Right forelimb (tissue), 1 donor: ENCODE measurements around the gene ARL3.

Experiments
- DNase-seq: peaks from one replicate; pipeline ENCODE4 v3.0.0-alpha.2; 2018

Gene ARL3

GRCh38 chr10:102633287-102633686 is 80.9 kb downstream of the ARL3 start:
- DNase-seq: no peak

GRCh38 chr10:102632394-102633111 is 81.6 kb downstream of the ARL3 start:
- DNase-seq: peak; percentile 83

- no peak for DNase-seq
Observed at GRCh38 chr10:102631525-102632393, 82.4 kb downstream of the ARL3 start.

- no peak for DNase-seq
Observed at GRCh38 chr10:102630663-102631062, 83.5 kb downstream of the ARL3 start.

GRCh38 chr10:102629661-102630614 is 84.3 kb downstream of the ARL3 start:
- peak; percentile 72 for DNase-seq

GRCh38 chr10:102628451-102628911 is 85.7 kb downstream of the ARL3 start:
- no peak for DNase-seq

- DNase-seq: no peak
Observed at GRCh38 chr10:102627736-102628293, 86.4 kb downstream of the ARL3 start.

GRCh38 chr10:102627291-102627735 is 86.9 kb downstream of the ARL3 start:
- no peak for DNase-seq

- DNase-seq: no peak
Observed at GRCh38 chr10:102626026-102626685, 88.0 kb downstream of the ARL3 start.

GRCh38 chr10:102624751-102625645 is 89.2 kb downstream of the ARL3 start:
- no peak for DNase-seq

GRCh38 chr10:102624094-102624493 is 90.1 kb downstream of the ARL3 start:
- DNase-seq: no peak
